ENCODE results near the gene SLC25A24.
"Not testable (repeated sequence)": the region's sequence is repeated elsewhere in the genome, so short reads cannot be mapped to it uniquely, and the experiment has no call there.

The SLC25A24 gene

DNA sequence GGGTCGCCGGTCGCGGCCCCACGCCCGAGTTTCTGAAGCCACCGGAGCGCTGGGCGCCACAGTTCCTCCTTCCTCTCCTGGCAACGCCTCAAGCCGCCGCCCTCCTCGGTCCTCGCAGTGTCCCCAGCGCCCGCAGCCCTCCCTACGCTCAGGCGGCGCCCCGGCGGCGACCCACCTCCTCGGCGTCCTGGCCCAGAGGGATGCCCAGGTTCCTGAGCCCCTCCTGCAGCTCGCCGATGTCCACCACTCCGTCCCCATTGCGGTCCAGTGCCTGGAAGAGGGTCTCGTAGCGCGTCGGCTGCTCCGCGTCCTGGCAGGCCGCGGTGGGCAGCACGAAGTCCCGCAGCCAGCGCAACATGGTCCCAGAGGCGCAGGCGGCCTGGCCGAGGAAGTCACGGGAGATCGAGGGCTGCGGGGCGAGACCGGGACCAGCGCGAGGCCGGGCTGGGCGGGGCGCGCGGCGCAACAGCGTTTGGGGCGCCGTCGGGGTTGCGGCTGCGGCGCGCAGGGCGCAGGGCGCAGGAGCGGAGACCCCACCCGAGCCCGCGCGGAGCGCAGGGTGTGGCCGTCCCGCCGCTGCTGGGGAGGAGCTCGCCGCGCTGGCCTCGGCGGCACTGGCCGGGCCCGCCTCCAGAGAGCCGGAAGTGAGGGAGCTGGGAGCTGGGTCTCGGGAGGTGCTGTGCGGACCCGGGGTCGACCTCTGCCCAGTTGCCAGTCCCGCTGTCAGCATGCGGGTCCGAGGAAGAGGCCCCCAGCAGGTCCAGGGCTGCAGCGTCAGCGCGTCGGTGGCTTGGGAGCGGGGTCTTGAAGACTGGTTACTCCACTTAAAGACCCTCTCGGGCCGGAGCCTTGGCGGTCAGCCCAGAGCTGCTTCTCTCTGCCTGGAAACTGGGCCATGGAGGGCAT, at the start of gene SLC25A24:
TSS of gene SLC25A24 (minus strand) at position 563 of the 906 bp plus-strand sequence. CDS start at position 358, 205 bp downstream.
- no peak for DNase-seq (ENCODE audit: low spot score)

DNA sequence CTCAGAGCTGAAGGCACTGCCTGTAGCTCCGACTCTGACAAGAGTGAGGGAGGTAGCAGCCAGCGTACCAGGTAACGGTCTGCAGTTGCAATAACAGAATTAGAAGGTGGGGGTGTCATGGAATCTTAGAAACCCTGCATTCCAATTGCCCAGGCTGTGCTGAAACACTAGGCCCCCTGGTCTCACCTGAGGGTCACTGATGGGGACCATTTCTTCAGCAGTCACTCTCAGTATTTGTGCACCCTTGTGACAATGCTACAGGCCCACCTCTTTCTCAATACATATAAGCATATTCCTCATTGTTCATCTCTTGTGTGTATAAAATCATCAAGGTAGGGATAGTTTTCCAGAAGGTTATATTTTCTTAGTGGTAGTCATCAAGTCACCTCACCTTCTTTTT, 43.8 kb upstream of the SLC25A24 start, which contains the start of gene NBPF4:
TSS of gene NBPF4 (minus strand) at position 101 of the 400 bp plus-strand sequence. CDS start 315 bp downstream, outside the sequence.
- DNase-seq (ENCODE audit: low spot score): not testable (repeated sequence)

DNA sequence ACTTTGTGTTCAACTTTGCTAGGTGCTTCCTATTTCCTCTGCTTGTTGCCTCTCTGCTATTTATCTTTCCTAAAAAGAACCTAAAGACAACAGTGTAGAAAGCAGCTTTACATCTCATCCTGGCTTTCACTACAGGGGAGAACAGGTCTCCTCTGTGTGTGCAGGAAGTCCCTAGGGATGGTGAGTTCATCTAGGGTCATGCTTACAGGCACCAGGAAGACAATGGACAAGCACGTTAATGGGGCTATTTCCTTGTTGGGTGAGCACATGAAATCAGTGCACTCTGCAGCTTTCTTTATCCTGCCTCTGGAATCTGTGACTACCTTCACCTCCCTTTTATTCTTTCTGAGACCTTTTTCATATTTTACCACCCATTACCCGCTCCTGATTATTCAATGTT, 39.3 kb upstream of the SLC25A24 start:
- DNase-seq (ENCODE audit: low spot score): not testable (repeated sequence)

DNA sequence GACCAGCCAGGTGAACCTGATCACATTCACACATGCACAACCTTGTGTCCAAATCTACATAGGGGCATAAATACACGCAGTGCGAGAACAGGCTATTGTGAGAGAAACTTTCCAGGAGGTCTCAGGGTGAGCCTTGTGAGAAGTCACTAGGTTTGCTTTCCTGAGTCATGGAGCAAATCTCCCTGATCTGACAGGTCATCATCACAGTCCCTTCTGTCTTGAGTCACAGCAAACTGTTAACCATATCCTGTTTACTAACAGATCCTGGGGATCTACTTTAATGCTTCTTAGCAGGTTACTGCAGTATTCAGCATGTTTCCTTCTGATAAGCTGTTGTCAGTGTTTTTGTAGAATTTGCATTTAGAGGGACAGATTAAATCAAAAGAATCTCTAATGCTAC, 35.2 kb upstream of the SLC25A24 start:
- DNase-seq (ENCODE audit: low spot score): not testable (repeated sequence)

DNA sequence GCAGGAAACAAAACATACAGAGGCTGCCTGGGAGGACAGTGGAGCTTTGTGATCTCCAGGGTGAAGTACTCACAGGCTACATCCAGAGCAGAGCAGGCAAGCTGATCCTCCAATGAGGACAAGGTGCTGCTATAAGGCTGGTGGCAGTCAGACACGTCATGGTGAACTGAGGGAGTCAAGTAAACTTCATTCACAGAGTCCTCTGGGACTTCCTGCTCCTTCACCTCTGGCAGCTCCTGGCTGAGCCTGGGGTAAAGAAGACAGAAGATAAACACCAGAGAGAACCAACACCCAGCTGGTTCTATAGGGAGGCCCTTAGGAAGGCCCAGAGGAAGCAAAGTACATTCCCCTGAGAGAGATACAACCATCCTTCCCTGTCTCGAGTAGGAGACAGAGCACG, 32.0 kb upstream of the SLC25A24 start:
- DNase-seq (ENCODE audit: low spot score): not testable (repeated sequence)

DNA sequence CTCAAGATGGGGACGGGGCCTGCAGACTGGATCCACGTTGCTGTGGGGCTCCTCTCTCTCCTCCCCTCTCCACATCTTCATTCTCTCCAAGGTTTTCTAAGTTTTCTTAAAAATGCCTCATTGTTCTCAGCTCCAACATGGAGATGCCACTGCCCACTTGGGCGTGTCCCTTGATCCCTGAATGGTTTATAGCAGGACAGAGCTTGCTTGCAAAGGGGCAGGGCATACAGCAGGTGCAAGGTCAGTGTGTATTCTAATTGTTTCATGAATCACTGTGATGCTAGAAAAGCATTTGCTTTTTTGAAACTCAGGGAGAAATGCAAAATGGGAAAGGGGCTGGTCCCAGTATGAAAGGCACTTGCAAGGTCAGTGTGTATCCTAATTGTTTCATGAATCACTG, 29.8 kb upstream of the SLC25A24 start:
- not testable (repeated sequence) for DNase-seq (ENCODE audit: low spot score)

DNA sequence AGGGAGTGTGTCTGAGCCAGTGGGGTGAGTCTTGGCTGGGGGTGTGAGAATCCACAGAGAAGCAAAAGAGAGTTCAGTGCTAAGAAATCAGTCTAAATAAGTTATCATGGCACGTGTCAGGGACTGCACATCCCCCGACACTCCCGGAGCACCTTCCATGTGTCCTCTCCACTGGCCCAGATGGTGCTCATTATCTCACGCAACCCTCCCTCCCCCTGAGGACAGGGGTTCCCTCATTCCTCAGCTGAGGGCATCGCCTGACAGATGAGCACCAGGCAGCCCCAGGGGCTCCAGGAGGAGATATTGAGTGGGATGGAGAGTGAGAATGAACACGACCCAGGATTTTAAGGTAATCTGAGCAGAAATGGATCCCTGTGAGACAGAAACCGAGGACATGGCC, 27.6 kb upstream of the SLC25A24 start:
- DNase-seq (ENCODE audit: low spot score): not testable (repeated sequence)

DNA sequence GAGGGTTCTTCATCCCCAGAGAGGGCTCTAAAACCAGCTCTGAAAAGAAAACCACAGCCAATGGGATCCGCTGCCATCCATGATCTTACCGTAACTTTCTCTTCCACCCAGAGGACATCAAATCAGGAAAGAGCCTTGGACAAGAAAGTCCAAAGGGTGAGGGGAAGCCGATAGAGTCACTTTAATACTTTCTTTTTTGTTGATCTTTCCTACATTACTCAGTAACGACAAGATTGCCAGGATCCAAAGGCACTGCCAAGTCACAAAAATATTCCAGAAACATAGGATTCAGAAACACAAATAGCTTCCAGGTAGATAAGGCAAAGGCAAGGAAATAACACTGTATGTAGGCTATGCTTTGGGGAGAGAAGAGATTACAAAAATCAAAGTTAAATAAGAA, 26.7 kb upstream of the SLC25A24 start:
- DNase-seq (ENCODE audit: low spot score): not testable (repeated sequence)

DNA sequence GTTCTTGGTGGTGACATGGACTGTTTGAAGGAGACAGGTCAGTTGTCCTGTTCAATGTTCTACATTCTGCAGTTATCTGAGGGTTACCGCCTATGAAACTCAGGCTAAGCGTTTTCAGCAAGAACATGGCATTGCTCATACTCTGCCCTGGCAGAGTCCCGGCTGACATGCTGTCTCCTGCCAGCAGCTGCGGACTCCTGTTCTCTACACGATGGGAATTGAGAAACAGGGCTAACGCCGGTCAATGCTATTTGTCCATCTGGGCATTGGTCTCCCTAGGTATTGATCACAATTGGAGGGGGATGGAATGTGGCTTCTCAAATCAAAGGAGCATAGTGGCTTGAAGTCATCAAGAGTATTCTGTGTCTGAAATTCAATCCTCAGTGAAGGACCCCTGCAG, 23.1 kb upstream of the SLC25A24 start:
- DNase-seq (ENCODE audit: low spot score): not testable (repeated sequence)

DNA sequence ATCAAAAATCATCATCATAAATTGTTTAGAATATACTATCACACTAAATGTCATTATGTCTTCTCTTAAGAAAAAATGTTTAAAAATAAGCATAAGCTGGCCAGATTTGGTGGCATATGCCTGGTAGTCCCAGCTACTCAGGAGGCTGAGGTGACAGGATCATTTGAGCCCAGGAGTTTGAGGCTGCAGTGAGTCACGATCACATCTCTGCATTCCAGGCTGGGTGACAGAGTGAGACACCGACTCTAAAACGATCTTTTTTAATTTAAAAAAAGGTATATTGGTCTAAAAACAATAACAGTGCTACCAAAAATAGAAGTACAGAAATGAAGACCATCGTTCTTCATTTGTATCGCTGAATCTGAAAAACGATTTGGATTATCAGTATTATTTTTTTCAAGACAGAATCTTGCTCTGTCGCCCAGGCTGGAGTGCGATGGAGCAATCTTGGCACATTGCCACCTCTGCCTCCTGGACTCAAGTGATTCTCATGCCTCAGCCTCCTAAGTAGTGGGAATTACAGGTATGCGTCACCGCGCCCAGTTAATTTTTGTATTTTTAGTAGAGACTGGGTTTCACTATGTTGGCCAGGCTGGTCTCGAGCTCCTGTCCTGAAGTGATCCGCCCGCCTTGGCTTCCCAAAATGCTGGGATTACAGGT, 17.5 kb upstream of the SLC25A24 start:
- DNase-seq (ENCODE audit: low spot score): not testable (repeated sequence)

DNA sequence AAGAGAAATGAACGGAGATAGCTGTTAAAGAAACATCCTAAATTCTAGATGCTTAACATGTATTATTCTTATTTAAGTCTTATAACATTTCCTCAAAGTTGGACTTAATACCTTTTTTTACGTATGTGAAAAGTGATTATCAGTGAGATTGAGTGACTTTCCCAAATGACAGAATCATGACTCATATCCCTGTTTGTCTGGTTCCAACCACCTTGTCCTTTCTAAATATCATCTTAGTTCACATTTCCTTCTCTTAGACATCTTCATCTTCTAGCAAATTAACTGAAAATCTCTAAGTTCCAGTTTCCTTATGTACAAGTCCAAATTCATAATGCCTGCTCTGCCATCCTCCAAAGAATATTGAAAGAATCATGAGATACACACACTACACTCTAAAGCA, 16.9 kb upstream of the SLC25A24 start:
- not testable (repeated sequence) for DNase-seq (ENCODE audit: low spot score)

DNA sequence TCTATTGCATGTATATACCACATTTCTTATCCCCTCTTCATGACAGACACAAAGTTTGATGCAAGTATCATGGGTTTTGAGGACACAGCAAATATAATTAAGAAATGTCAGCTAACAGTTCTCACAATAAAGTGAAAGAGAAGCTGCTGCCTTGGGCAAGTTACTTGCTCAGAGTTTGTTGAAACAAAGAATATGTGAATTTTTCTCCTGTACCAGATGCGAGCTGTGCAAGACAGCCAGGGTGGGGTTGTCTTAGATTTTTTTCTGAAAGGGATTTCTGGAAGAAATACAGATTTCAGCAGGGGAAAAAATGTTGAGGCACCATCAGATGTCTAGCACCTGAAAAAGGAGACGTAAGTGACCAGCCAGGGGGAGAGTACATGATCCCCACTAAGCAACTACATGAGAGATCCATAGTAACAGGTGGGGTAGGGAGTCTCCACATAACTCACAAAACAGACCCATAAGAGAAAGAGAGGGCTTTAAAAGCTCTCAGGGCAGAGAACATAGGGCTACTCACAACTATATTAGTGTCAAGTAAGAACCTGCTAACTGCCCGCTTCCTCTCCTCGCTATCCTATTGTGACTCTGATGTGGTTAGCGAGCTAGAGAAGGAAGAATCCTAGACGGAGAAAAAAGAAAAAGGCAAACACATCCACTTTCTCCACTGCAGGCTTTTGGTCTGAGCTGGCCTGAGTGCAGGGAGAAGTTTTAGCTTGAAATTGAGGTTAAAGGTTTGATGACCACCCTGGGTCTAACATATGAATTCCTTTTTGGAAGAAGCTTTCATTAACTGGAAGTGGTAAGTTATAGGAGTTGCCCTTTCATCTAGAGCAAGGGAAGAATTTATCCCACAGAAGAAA, 16.1 kb upstream of the SLC25A24 start:
- not testable (repeated sequence) for DNase-seq (ENCODE audit: low spot score)

DNA sequence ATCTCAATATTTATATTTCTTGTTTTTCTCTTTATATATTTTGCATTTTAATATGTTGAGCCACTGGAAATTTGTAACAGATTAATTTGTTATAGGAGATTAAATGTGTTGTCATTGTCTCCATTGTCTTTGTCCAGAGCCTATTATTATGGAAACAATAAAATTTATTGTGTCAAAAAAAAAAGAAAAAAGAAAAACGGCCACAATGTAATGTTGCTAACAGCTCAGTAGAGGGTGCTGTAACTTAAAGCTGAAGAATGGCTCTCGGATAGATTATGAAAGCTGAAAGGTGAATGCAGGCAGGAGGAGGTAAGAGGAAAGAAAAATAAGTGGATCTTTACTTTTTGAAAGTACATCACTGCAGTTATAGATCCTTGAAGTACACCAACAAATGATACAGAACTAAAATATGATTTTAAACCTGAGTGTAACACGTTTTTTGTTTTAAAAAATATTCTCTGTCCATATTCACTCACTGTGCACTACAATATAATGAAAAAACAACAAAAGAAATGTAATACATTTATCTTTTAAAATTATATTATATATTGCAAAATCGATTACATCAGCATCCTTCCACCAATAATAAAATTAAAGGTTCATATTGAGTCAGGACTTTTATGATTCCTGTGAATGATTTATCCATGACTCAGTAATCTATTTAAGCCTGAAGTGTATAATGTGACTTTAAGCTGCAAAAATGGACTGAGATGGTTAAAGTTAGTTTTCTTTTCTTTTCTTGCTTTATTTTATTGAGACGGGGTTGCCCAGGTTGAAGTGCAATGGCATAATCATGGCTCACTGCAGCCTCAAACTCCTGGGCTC, 14.7 kb upstream of the SLC25A24 start:
- DNase-seq (ENCODE audit: low spot score): peak; percentile 37

DNA sequence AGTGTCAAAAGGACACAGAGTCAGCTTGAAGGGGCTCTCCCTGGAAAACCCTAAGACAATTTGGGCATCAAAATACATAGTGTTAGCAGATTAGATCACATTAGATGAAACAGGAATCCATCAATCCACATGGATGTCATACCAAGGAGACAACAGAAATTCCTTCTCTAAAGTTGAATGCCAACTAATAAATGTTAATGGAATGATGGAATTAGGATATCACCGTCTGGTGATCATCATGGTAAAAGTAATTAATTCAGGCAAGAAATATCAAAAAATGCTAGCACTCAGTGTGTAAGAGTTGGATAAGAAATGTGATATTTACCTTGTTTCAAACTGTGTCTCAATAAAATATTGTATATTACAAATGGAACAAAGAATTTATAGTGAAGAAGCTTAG, 10.9 kb upstream of the SLC25A24 start:
- no peak for DNase-seq (ENCODE audit: low spot score)

DNA sequence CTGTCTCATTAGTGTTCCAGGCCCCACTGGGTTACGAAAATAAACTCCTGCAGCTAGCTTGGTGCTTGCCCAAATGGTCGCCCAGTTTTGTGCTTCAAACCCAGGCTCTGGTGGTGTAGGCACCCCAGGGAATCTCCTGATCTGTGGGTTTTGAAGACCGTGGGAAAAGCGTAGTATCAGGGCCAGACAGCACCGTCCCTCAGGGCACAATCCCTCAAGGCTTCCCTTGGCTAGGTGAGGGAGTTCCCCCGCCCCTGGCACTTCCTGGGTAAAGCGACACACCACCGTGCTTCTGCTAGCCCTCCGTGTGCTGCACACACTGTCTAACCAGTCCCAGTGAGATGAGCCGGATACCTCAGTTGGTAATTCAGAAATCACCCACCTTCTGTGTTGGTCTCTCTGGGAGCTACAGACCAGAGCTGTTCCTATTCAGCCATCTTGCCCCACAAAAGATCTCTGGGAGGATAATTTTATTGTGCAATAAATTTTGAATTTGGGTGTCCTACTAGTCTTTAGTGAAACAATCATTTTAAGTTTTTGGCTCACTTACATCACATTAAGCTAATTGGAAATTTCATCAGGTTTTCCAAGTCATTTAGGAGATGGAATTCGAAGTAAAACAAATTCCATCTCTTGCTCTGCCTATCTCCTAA, 9.4 kb upstream of the SLC25A24 start:
- DNase-seq (ENCODE audit: low spot score): no peak

DNA sequence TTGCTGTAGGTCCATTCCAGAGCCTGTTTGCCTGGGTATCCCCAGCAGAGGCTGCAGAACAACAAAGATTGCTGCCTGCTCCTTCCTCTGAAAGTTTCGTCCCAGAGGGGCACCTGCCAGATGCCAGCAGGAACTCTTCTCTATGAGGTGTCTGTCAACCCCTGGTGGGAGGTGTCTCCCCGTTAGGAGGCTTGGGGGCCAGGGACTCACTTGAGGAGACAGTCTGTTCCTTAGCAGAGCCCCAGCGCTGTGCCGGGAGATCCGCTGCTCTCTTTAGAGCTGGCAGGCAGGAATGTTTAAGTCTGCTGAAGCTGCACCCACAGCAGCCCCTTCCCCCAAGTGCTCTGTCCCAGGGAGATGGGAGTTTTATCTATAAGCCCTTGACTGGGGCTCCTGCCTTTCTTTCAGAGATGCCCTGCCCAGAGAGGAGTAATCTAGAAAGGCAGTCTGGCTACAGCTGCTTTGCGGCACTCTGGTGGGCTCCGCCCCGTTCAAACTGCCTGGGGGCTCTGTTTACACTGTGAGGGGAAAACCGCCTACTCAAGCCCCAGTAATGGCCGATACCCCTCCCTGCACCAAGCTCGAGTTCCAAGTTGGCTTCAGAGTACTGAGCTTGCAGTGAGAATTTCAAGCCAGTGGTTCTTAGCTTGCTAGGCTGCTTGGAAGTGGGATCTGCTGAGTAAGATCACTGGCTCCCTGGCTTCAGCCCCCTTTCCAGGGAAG, 8.7 kb upstream of the SLC25A24 start:
- no peak for DNase-seq (ENCODE audit: low spot score)

DNA sequence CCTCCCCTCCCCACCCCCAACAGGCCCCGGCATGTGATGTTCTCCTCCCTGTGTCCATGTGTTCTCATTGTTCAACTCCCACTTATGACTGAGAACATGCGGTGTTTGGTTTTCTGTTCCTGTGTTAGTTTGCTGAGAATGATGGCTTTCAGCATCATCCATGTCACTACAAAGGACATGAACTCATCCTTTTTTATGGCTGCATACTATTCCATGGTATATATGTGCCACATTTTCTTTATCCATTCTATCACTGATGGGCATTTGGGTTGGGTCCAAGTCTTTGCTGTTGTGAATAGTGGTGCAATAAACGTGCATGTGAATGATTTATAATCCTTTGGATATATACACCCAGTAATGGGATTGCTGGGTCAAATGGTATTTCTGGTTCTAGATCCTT, 3.4 kb upstream of the SLC25A24 start:
- not testable (repeated sequence) for DNase-seq (ENCODE audit: low spot score)

DNA sequence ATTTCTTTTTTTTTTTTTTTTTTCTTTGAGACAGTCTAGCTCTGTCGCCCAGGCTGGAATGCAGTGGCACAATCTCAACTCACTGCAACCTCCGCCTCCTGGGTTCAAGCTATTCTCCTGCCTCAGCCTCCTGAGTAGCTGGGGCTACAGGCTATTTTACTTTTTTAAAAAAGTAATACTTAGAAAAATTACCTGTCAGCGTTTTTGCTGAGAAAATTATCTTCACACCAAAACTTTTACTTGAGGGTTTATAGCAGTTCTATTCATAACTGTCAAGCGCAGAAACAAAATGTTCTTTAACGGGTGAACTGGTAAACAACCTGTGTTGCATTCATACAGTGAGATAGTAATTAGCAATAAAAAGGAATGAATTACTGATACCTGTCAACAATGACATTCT, 1.5 kb upstream of the SLC25A24 start:
- no peak for DNase-seq (ENCODE audit: low spot score)

DNA sequence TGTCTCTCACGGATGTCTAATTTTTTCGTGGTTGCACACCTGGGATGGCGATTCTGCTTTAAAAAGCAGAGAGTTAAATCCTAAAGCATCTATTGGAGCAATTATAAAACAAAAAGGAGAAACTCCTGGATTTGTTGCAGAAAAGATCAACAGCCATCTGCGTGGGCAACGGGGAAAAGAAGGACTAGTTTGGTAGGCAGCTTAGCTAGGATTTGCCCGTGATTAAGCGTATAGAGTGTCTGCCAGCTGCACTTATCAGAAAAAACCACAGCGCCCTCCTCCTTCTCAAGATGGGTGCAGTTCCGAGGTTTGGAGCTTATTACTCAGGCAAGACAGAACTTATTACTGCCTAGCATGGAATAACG, 526 bp upstream of the SLC25A24 start:
- DNase-seq (ENCODE audit: low spot score): peak; percentile 7

DNA sequence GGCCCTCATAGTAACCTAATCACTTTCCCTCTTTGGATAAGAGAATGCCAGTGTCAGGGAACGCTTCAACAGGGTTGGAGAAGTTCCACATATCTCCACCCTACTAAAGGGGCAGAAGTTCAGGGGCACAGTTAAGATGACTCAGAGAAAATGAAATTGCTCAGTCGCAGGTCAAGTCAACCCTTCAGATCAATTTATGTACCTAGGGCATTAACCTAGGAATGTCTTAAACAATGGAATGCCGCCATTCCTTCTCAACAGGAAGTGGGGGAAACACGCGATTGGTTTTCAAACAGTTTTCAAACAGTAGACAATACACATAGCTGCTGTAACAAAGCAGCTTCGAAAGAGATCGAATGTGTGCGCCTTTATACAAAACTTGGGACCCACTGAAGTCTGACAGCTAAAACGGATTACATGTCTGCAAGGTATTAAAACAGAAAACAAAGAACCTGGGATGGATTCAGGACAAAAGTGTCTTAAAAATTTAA, 897 bp downstream of the SLC25A24 start:
- DNase-seq (ENCODE audit: low spot score): no peak

Measured in NAMALWA (cell line).